AG09319 (cell line): ENCODE data around the gene ANO1.

Experiments used
- DNase-seq: peaks from one replicate; pipeline ENCODE4 v3.0.0-alpha.2; 2010; ENCODE audit warnings: low read depth; ENCODE audit errors: extremely low read depth
- TF ChIP-seq, protein P1 (sequence below): IDR thresholded peaks from 2 replicates; pipeline ENCODE4 v1.5.1; 2011; ENCODE audit warnings: low read depth, mild to moderate bottlenecking, inconsistent platforms, low read length, moderate library complexity

ANO1 gene

GRCh38 chr11:70176940-70177689, 99.0 kb downstream of the ANO1 start:
- DNase-seq: no peak

GRCh38 chr11:70180906-70181305, 102.8 kb downstream of the ANO1 start:
- TF ChIP-seq, protein P1, sequence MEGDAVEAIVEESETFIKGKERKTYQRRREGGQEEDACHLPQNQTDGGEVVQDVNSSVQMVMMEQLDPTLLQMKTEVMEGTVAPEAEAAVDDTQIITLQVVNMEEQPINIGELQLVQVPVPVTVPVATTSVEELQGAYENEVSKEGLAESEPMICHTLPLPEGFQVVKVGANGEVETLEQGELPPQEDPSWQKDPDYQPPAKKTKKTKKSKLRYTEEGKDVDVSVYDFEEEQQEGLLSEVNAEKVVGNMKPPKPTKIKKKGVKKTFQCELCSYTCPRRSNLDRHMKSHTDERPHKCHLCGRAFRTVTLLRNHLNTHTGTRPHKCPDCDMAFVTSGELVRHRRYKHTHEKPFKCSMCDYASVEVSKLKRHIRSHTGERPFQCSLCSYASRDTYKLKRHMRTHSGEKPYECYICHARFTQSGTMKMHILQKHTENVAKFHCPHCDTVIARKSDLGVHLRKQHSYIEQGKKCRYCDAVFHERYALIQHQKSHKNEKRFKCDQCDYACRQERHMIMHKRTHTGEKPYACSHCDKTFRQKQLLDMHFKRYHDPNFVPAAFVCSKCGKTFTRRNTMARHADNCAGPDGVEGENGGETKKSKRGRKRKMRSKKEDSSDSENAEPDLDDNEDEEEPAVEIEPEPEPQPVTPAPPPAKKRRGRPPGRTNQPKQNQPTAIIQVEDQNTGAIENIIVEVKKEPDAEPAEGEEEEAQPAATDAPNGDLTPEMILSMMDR: no peak
- no peak for DNase-seq

More at GRCh38 chr11:70176940-70177689, 99.0 kb downstream of the ANO1 start:
- TF ChIP-seq, protein P1: peak; percentile 43

DNA sequence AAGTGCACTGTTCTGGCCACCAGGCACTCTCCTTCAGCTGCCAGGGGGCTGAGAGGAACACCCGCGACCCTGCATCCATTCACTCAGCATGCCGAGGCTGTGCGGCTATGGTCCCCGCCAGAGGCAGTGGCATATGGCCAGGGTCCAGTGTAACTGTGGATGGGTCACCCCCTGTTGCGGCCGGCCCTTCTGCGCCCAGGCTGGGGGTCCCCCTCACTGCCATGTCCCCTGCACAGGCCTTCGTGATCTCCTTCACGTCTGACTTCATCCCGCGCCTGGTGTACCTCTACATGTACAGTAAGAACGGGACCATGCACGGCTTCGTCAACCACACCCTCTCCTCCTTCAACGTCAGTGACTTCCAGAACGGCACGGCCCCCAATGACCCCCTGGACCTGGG, 104.1 kb downstream of the ANO1 start:
- DNase-seq: no peak
- TF ChIP-seq, protein P1: no peak

DNA sequence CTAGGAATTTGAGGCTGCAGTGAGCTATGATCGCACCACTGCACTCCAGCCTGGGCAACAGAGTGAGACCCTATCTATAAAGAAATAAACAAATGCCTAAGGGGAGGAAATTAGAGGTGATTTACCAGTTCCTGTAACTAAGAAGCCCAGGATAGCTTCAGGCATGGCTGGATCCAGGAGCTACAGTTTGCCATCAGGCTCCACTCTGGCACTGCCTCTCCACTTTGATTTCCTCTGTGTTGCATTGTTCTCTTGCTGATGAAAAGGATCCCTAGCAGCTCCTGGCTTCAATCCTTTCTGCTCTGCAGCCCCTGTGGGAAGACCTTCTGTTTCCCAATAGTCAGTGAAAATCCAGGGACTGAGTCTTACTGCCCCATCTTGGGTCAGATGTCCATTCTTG, 104.9 kb downstream of the ANO1 start:
- no peak for DNase-seq
- TF ChIP-seq, protein P1: no peak

GRCh38 chr11:70183483-70184176, 105.5 kb downstream of the ANO1 start:
- DNase-seq: no peak
- TF ChIP-seq, protein P1: no peak

- TF ChIP-seq, protein P1: no peak
- DNase-seq: no peak
Observed at GRCh38 chr11:70184396-70184795, 106.3 kb downstream of the ANO1 start.

- TF ChIP-seq, protein P1: no peak
- no peak for DNase-seq
Observed at GRCh38 chr11:70185348-70186055, 107.4 kb downstream of the ANO1 start.
